ENCODE results near the gene ITGA3.

Gene ITGA3

DNA sequence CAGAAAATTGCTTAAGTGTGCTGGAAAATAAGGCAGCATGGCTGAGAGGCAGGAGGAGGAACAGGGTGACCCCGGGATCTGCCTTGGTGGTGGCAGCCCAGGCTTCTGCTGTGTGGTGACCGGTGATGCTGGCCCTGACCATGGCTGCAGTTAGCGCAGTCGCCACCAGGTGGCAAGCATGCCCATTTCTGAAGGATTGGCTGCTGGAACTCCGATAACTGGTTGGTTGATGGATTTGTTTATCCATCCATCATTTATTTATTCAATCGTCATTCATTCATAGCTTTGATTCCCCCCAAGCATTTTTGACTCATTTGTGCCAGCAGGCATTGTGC is 29.1 kb upstream of the ITGA3 start:
- no peak overlapping the region for H3K4me3 ChIP-seq (ENCODE audit: low read depth, low read length)
- TF ChIP-seq, protein P1, sequence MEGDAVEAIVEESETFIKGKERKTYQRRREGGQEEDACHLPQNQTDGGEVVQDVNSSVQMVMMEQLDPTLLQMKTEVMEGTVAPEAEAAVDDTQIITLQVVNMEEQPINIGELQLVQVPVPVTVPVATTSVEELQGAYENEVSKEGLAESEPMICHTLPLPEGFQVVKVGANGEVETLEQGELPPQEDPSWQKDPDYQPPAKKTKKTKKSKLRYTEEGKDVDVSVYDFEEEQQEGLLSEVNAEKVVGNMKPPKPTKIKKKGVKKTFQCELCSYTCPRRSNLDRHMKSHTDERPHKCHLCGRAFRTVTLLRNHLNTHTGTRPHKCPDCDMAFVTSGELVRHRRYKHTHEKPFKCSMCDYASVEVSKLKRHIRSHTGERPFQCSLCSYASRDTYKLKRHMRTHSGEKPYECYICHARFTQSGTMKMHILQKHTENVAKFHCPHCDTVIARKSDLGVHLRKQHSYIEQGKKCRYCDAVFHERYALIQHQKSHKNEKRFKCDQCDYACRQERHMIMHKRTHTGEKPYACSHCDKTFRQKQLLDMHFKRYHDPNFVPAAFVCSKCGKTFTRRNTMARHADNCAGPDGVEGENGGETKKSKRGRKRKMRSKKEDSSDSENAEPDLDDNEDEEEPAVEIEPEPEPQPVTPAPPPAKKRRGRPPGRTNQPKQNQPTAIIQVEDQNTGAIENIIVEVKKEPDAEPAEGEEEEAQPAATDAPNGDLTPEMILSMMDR (IDR thresholded peaks at IDR 0.05; ENCODE audit: low read depth, low read length) = peak; percentile 86
- TF ChIP-seq MYC (IDR thresholded peaks at IDR 0.05; ENCODE audit: low read depth, low read length) = no peak
- TF ChIP-seq POLR2A (IDR thresholded peaks at IDR 0.05; ENCODE audit: extremely low read depth, insufficient read length) = no peak
- TF ChIP-seq, protein P2, sequence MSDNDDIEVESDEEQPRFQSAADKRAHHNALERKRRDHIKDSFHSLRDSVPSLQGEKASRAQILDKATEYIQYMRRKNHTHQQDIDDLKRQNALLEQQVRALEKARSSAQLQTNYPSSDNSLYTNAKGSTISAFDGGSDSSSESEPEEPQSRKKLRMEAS (IDR thresholded peaks at IDR 0.05; ENCODE audit: low read depth, low read length) = no peak
- peak; percentile 72 for DNase-seq (ENCODE audit: low read depth)

GRCh38 chr17:50027172-50027880 is 28.6 kb upstream of the ITGA3 start:
- DNase-seq (ENCODE audit: low read depth) = peak; percentile 81
- TF ChIP-seq, protein P1 (IDR thresholded peaks at IDR 0.05; ENCODE audit: low read depth, low read length) = no peak
- TF ChIP-seq, protein P2 (IDR thresholded peaks at IDR 0.05; ENCODE audit: low read depth, low read length) = 0 out of 2 replicates have a peak, but pooled peaks have one; percentile 16
- no peak overlapping the region for H3K4me3 ChIP-seq (ENCODE audit: low read depth, low read length)

- TF ChIP-seq, protein P2 (IDR thresholded peaks at IDR 0.05; ENCODE audit: low read depth, low read length) = no peak
- TF ChIP-seq POLR2A (IDR thresholded peaks at IDR 0.05; ENCODE audit: extremely low read depth, insufficient read length) (no peak), MYC (IDR thresholded peaks at IDR 0.05; ENCODE audit: low read depth, low read length) (no peak)
- TF ChIP-seq, protein P1 (IDR thresholded peaks at IDR 0.05; ENCODE audit: low read depth, low read length) = no peak
- DNase-seq (ENCODE audit: low read depth) = no peak
- no peak overlapping the region for H3K4me3 ChIP-seq (ENCODE audit: low read depth, low read length)
These were observed 27.8 kb upstream of the ITGA3 start for GRCh38 chr17:50027881-50028735.

DNA sequence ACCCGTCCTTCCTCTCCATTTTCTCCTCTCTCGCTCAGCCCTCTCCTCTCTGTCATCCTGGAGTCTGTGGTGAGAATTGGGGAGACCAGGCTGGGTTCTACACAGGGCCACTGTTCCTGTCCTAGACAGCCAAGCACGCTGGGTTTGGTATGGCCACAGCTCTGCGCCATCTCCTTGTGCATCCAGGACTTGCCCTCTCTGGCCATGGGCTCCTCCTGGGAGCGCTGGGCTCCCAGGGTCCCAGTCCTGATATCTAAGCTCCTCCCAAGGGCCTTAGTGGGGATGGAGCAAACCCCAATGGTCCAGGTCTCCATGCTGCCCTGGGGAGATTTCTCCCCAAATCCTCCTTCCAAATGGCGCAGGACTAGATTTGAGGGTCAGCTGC is 27.2 kb upstream of the ITGA3 start:
- TF ChIP-seq, protein P2 (IDR thresholded peaks at IDR 0.05; ENCODE audit: low read depth, low read length) = no peak
- no peak for TF ChIP-seq POLR2A (IDR thresholded peaks at IDR 0.05; ENCODE audit: extremely low read depth, insufficient read length)
- no peak for TF ChIP-seq MYC (IDR thresholded peaks at IDR 0.05; ENCODE audit: low read depth, low read length)
- TF ChIP-seq, protein P1 (IDR thresholded peaks at IDR 0.05; ENCODE audit: low read depth, low read length) = no peak
- no peak for DNase-seq (ENCODE audit: low read depth)
- no peak overlapping the region for H3K4me3 ChIP-seq (ENCODE audit: low read depth, low read length)

DNA sequence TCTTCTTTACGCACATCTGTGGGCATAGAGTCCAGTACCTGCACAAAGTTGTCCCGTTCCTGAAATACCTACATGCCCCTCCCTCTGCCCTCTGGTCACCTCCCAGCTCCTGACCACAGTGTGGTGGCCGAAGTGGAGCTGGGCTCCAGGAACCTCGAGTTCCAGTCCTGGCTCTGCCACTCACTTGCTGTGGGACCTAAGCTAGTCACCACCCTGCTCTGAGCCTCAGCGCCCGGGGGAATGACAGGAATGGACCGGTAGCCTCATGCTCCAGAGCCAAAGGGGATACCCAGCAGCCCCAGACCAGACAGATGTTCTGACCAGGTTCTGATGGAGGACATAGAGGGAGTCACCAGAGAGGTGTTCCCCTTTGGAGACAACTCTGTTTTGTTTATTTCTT is 26.7 kb upstream of the ITGA3 start:
- DNase-seq (ENCODE audit: low read depth) = no peak
- TF ChIP-seq, protein P2 (IDR thresholded peaks at IDR 0.05; ENCODE audit: low read depth, low read length) = no peak
- TF ChIP-seq MYC (IDR thresholded peaks at IDR 0.05; ENCODE audit: low read depth, low read length) = no peak
- TF ChIP-seq, protein P1 (IDR thresholded peaks at IDR 0.05; ENCODE audit: low read depth, low read length) = no peak
- TF ChIP-seq POLR2A (IDR thresholded peaks at IDR 0.05; ENCODE audit: extremely low read depth, insufficient read length) = no peak
- H3K4me3 ChIP-seq (ENCODE audit: low read depth, low read length) = no peak overlapping the region

Measured in NB4 (cell line).